Thoracic aorta (tissue), 2 donors: ENCODE data around the gene MGAT3. TPM values are rescaled to one million over a fixed set of nuclear protein-coding genes. Genes with fewer than 3 reads are reported as not detected.

Experiments used
- ATAC-seq: fragments of 150-250 bp; one replicate; pipeline ENCODE4 v1.8.0; 2017; ENCODE audit warnings: low read depth; ENCODE audit not compliant: insufficient number of reproducible peaks, low FRiP score
- DNase-seq: peaks from one replicate; pipeline ENCODE4 v3.0.0-alpha.2; 2020; ENCODE audit warnings: low spot score
- H3K27ac ChIP-seq, 2 donors: fragments of 200-600 bp; sonication (generic); 1 replicate in 1 of 2; 2 replicates in 1 of 2; pipeline ENCODE4 v1.5.1; 2016; ENCODE audit warnings: mild to moderate bottlenecking in 2 of 2, moderate library complexity in 2 of 2
- H3K27me3 ChIP-seq: fragments of 200-600 bp; sonication (generic); replicated peaks from 2 replicates; pipeline ENCODE4 v1.6.0; 2016; ENCODE audit warnings: mild to moderate bottlenecking; ENCODE audit not compliant: insufficient read depth
- H3K36me3 ChIP-seq: fragments of 200-600 bp; sonication (generic); one replicate; pipeline ENCODE4 v1.5.1; 2016
- H3K4me1 ChIP-seq, 2 donors: fragments of 200-600 bp; sonication (generic); 1 replicate in 1 of 2; 2 replicates in 1 of 2; pipeline versions ENCODE4 v1.5.1 to v1.6.0; 2016; ENCODE audit warnings: low read depth in 2 of 2, mild to moderate bottlenecking in 1 of 2; ENCODE audit not compliant: control insufficient read depth in 1 of 2
- H3K4me3 ChIP-seq: fragments of 200-600 bp; sonication (generic); 2 replicates; pipeline ENCODE4 v1.5.1; 2016; ENCODE audit warnings: mild to moderate bottlenecking
- H3K9me3 ChIP-seq: fragments of 200-600 bp; sonication (generic); 2 replicates; pipeline ENCODE4 v1.5.1; 2016
- total RNA-seq, 2 donors: library from RNA; depleted of rRNA; stranded (reverse); fragments of >200 nt; gene quantifications; one replicate each; pipeline versions ENCODE4 v1.1.0 to v1.2.3, GENCODE V29; 2016
- TF ChIP-seq, protein P1 (sequence below): fragments of 200-600 bp; sonication (generic); IDR thresholded peaks from one replicate; pipeline ENCODE4 v1.5.1; 2019; ENCODE audit warnings: antibody characterized with exemption

MGAT3 gene
- total RNA-seq, 2 donors from 2014 or later, result 1.1 to 3.2 TPM

DNA sequence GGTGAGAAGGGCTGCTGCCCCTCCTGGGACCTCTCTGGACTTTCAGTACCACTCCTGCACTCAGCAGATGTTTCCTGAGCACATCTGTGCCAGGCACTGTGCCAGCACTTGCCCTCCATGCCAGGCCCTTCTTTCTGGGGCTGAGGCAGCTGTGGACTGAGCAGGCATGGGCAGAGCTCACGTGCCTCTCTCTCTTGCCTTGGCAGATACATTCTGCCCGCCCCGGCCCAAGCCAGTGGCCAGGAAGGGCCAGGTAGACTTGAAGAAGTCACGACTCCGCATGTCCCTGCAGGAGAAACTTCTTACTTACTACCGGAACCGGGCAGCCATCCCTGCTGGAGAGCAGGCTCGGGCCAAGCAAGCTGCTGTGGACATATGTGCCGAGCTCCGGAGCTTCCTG is 55.2 kb downstream of the MGAT3 start:
- ATAC-seq (no peak), DNase-seq (no peak)
- H3K27ac ChIP-seq, result no peak overlapping the region
- no peak overlapping the region for H3K4me3 ChIP-seq
- peaks cover 58% of the 10 kb centered on the region for H3K36me3 ChIP-seq
- H3K9me3 ChIP-seq, result no peaks in the 10 kb centered on the region
- no peaks in the 10 kb centered on the region for H3K4me1 ChIP-seq
- no peaks in the 10 kb centered on the region for H3K27me3 ChIP-seq
- TF ChIP-seq, protein P1, sequence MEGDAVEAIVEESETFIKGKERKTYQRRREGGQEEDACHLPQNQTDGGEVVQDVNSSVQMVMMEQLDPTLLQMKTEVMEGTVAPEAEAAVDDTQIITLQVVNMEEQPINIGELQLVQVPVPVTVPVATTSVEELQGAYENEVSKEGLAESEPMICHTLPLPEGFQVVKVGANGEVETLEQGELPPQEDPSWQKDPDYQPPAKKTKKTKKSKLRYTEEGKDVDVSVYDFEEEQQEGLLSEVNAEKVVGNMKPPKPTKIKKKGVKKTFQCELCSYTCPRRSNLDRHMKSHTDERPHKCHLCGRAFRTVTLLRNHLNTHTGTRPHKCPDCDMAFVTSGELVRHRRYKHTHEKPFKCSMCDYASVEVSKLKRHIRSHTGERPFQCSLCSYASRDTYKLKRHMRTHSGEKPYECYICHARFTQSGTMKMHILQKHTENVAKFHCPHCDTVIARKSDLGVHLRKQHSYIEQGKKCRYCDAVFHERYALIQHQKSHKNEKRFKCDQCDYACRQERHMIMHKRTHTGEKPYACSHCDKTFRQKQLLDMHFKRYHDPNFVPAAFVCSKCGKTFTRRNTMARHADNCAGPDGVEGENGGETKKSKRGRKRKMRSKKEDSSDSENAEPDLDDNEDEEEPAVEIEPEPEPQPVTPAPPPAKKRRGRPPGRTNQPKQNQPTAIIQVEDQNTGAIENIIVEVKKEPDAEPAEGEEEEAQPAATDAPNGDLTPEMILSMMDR, result no peak

DNA sequence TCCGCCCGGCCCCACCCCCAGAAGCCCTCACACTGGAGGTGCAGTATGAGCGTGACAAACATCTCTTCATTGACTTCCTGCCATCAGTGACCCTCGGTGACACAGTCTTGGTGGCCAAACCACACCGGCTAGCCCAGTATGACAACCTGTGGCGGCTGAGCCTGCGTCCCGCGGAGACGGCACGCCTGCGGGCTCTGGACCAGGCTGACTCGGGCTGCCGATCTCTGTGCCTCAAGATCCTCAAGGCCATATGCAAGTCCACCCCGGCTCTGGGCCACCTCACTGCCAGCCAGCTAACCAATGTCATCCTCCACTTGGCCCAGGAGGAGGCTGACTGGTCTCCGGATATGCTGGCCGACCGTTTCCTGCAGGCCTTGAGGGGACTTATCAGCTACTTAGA is 57.0 kb downstream of the MGAT3 start:
- Histone ChIP-seq H3K36me3 (peaks cover 44% of the 10 kb centered on the region), H3K27ac (no peak overlapping the region), H3K4me3 (no peak overlapping the region), H3K27me3 (no peaks in the 10 kb centered on the region), H3K4me1 (peaks cover 7 to 10% of the 10 kb centered on the region in 2 donors), H3K9me3 (no peaks in the 10 kb centered on the region)
- no peak for DNase-seq
- TF ChIP-seq, protein P1, result no peak
- no peak for ATAC-seq

DNA sequence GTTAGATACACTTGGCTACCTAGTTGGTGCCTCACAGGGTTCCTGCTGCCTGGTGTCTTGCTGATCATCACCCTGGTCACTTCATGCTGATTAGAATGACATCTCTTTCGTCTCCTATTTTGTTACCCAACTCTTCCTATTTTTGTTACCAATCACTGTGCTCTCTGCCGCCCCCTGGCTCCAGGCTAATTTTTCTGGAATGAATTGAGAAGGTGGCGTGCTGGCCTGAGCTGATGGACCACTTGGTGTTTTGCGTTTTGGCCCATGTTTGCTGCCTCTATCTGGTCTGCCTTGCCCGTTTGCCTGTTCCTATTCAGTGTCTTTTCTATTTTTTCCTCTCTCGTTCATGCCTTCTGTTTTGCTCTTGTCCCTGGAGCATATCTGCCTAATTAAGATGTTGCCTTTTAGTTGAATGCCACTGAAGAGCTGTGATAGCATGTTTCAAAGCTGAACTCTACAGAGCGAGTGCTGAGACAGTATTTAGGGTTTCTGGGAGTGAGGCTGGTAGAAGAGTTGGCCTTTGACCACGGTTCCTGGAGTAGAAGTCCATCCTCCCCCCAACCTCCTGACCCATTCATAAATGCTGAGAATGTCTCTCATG is 57.7 kb downstream of the MGAT3 start:
- no peak overlapping the region for H3K27ac ChIP-seq
- H3K4me1 ChIP-seq, result peaks cover 10 to 16% of the 10 kb centered on the region in 2 donors

DNA sequence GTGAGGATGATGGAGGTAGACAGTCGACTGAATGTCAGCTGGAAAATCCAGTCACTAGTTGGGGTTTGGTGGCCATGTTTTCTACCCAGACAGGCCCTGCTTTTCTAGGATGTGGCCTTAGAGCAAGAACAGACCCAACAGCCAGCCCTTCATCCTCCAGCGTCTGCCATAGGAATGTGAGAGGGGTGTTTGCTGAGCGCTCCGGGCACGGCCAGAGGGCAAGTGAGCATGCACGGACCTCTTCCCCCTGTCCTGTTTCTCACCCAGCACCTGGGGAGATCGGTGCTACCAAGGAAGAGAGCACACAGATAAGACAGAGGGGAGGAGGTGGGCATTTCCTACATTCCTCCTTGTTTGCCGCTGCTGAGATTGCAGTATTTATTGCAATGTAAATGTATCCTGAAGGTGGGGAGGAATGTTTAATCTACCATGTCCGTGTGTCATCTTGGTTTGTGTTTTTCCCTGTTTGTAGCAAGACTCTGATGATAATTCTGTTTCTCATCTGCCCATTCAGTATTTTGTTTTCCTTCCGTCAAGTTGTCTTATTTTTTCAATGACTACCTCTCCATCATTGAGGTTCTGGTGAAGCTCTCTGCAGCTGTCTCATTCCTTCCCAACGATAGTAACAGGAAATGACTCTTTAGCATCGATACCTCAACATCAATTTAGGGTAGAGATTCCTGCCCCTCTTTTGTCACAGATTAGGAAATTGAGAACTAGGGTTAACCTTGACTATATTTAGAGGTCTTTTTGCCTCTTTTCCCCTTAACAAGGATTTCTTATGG is 58.6 kb downstream of the MGAT3 start:
- H3K9me3 ChIP-seq, result no peaks in the 10 kb centered on the region
- no peak for DNase-seq
- TF ChIP-seq, protein P1, result no peak
- no peak overlapping the region for H3K27ac ChIP-seq
- no peak for ATAC-seq
- H3K36me3 ChIP-seq, result peaks cover 38% of the 10 kb centered on the region
- no peaks in the 10 kb centered on the region for H3K27me3 ChIP-seq
- H3K4me3 ChIP-seq, result no peak overlapping the region
- H3K4me1 ChIP-seq, result peaks cover 10 to 16% of the 10 kb centered on the region in 2 donors

More for the DNA sequence above, 57.7 kb downstream of the MGAT3 start:
- H3K4me3 ChIP-seq, result no peak overlapping the region
- no peaks in the 10 kb centered on the region for H3K27me3 ChIP-seq
- no peaks in the 10 kb centered on the region for H3K9me3 ChIP-seq
- TF ChIP-seq, protein P1, result peak; percentile 59
- H3K36me3 ChIP-seq, result peaks cover 38% of the 10 kb centered on the region
- ATAC-seq, result no peak
- no peak for DNase-seq

DNA sequence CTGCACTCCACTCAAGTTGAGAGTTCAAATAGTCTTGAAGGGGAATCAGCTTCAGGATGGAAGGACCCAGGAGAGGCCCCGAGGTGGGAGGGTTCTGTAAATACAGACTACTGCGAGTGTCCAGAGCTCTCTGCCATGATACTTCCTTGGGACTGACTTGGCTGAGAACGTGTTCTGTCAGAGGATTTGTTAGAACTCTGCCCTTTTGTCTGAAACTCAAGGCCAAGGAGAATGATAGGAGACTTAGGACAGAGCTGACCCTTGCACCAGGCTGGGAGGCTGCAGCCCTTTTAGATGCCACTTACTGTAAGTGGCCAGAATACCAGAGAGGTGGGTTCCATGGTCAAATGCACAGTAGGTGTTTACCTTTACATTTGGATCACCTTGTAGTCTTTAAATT is 60.7 kb downstream of the MGAT3 start:
- ATAC-seq (no peak), DNase-seq (no peak)
- peaks cover 17 to 24% of the 10 kb centered on the region in 2 donors for H3K4me1 ChIP-seq
- H3K27me3 ChIP-seq, result no peaks in the 10 kb centered on the region
- H3K36me3 ChIP-seq, result peaks cover 33% of the 10 kb centered on the region
- TF ChIP-seq, protein P1, result no peak
- no peak overlapping the region for H3K4me3 ChIP-seq
- no peaks in the 10 kb centered on the region for H3K9me3 ChIP-seq
- H3K27ac ChIP-seq, result no peak overlapping the region
